NT2/D1 (cell line): ENCODE results near the gene RING1.

Experiments
- SUZ12 ChIP-seq: IDR thresholded peaks from 2 replicates; pipeline ENCODE4 v1.6.1; 2011; ENCODE audit not compliant: insufficient read length, insufficient read depth; ENCODE audit errors: extremely low read depth
- YY1 ChIP-seq: IDR thresholded peaks from 2 replicates; pipeline ENCODE4 v1.6.1; 2011; ENCODE audit not compliant: insufficient read length, insufficient read depth
- ZNF274 ChIP-seq: IDR thresholded peaks from 2 replicates; pipeline ENCODE4 v1.6.1; 2011; ENCODE audit warnings: mild to moderate bottlenecking, low read depth, low read length

- TF ChIP-seq YY1 (no peak), SUZ12 (no peak), ZNF274 (no peak)
These were observed 40.3 kb downstream of the RING1 start for GRCh38 chr6:33248643-33248931.
